Activated CD4-positive, alpha-beta memory T cell treated with anti-CD3 and anti-CD28 coated beads, Interleukin-2, amount 10 ng/mL, durations not matched to agents 7 days and 5 days (primary cell): ENCODE measurements around the gene PTPRC. TPM values are rescaled to one million over a fixed set of nuclear protein-coding genes. Genes with fewer than 3 reads are reported as not detected.

ENCODE experiments used
- CTCF ChIA-PET: fragments of 350-600 bp; sonication (Branson Sonifier 250); formaldehyde crosslinking; loops from one replicate; lab custom pipeline; 2021; ENCODE audit warnings: antibody characterized with exemption, inconsistent platforms; lab: Charles Lee
- POLR2A ChIA-PET: fragments of 350-600 bp; sonication (Branson Sonifier 250); formaldehyde crosslinking; loops from one replicate; lab custom pipeline; 2021; ENCODE audit warnings: antibody characterized with exemption; lab: Charles Lee
- DNase-seq: peaks from one replicate; pipeline ENCODE4 v3.0.0-alpha.2; 2020
- H3K27ac Mint-ChIP-seq: one replicate; pipeline ENCODE4 v1.8.0; 2021; ENCODE audit warnings: mild to moderate bottlenecking, mixed read lengths
- H3K27me3 Mint-ChIP-seq: one replicate; pipeline ENCODE4 v1.8.0; 2021; ENCODE audit warnings: mixed read lengths
- H3K36me3 Mint-ChIP-seq: one replicate; pipeline ENCODE4 v1.8.0; 2021; ENCODE audit warnings: low read depth, mixed read lengths
- H3K4me1 Mint-ChIP-seq: one replicate; pipeline ENCODE4 v1.8.0; 2021; ENCODE audit warnings: mixed read lengths
- H3K4me3 Mint-ChIP-seq: one replicate; pipeline ENCODE4 v1.8.0; 2021; ENCODE audit warnings: mild to moderate bottlenecking, mixed read lengths
- H3K9me3 Mint-ChIP-seq: one replicate; pipeline ENCODE4 v1.8.0; 2021; ENCODE audit warnings: mixed read lengths
- total RNA-seq, 2 experiments: library from RNA; stranded (reverse); gene quantifications; one replicate each; pipeline ENCODE4 v1.2.3, GENCODE V29; 2021

Gene PTPRC
- total RNA-seq, 2 experiments from 2014 or later: 724 to 731 TPM

GRCh38 chr1:198678301-198678836, 39.5 kb downstream of the PTPRC start:
- Mint-ChIP-seq H3K27me3 (no peaks in the 10 kb centered on the region), H3K27ac (peak overlapping the region; percentile 92), H3K4me3 (peak overlapping the region; percentile 65), H3K4me1 (peaks cover 84% of the 10 kb centered on the region), H3K36me3 (peaks cover 65% of the 10 kb centered on the region), H3K9me3 (no peaks in the 10 kb centered on the region)
- ChIA-PET CTCF (interaction anchor here (1.0 to 6.4 kb wide), 6 partner anchors 9 to 155 kb away, joined by 3 to 38 read pairs (median 6); partner anchors contain the start of gene PTPRC), POLR2A (interaction anchor here (1.1 to 12.6 kb wide), 7 partner anchors 9 to 159 kb away, joined by 3 to 288 read pairs (median 228); partner anchors contain the start of gene PTPRC)
- peak; percentile 48 for DNase-seq

GRCh38 chr1:198678901-198679329, 40.1 kb downstream of the PTPRC start:
- Mint-ChIP-seq H3K4me3 (peak overlapping the region; percentile 65), H3K9me3 (no peaks in the 10 kb centered on the region), H3K36me3 (peaks cover 66% of the 10 kb centered on the region), H3K27me3 (no peaks in the 10 kb centered on the region), H3K4me1 (peaks cover 85% of the 10 kb centered on the region), H3K27ac (peak overlapping the region; percentile 92)
- CTCF ChIA-PET: interaction anchor here (0.6 to 6.4 kb wide), 7 partner anchors 10 to 258 kb away, joined by 3 to 38 read pairs (median 6); partner anchors contain the start of gene PTPRC
- DNase-seq: peak; percentile 50
- POLR2A ChIA-PET: interaction anchor here (0.7 to 12.6 kb wide), 12 partner anchors 9 to 521 kb away, joined by 3 to 288 read pairs (median 24); partner anchors contain the start of gene PTPRC

DNA sequence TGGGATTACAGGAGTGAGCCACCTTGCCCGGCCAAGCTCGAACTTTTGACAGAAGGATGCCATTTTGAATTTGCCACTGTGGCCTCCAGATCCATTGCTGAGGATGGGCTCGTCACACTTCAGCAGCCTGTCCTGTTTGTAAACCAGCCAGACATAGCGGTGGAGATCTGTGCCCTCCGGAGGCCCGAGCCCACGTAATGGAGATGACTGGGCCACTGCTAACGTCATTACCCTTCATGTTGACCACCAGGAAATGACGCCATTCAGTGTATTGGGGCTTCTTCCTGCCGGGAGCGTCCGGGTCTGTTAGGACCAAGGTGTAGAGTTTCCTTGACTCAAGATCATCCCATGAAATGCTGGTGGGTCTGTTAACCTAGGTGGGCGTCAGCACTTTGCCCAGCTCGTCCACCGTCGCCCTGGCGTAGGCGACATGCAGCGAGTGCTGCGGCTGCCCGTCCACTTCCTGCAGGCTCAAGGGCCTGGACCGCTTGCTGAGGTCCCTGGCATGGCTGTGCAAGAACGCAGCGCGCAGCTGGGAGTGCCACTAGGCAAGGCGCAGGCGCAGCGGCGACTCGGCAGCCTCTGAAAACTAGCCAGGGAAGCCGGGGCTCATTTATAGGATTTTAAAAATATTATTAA, 40.8 kb downstream of the PTPRC start:
- H3K4me3 Mint-ChIP-seq: peak overlapping the region; percentile 65
- peaks cover 86% of the 10 kb centered on the region for H3K4me1 Mint-ChIP-seq
- no peaks in the 10 kb centered on the region for H3K27me3 Mint-ChIP-seq
- ChIA-PET POLR2A (interaction anchor here (0.7 to 12.6 kb wide), 13 partner anchors 10 to 521 kb away, joined by 3 to 288 read pairs (median 15); partner anchors contain the start of gene PTPRC), CTCF (interaction anchor here (0.7 to 6.4 kb wide), 8 partner anchors 10 to 157 kb away, joined by 3 to 38 read pairs (median 6); partner anchors contain the start of gene PTPRC)
- H3K9me3 Mint-ChIP-seq: no peaks in the 10 kb centered on the region
- peaks cover 64% of the 10 kb centered on the region for H3K36me3 Mint-ChIP-seq
- peak overlapping the region; percentile 92 for H3K27ac Mint-ChIP-seq
- peak; percentile 73 for DNase-seq

DNA sequence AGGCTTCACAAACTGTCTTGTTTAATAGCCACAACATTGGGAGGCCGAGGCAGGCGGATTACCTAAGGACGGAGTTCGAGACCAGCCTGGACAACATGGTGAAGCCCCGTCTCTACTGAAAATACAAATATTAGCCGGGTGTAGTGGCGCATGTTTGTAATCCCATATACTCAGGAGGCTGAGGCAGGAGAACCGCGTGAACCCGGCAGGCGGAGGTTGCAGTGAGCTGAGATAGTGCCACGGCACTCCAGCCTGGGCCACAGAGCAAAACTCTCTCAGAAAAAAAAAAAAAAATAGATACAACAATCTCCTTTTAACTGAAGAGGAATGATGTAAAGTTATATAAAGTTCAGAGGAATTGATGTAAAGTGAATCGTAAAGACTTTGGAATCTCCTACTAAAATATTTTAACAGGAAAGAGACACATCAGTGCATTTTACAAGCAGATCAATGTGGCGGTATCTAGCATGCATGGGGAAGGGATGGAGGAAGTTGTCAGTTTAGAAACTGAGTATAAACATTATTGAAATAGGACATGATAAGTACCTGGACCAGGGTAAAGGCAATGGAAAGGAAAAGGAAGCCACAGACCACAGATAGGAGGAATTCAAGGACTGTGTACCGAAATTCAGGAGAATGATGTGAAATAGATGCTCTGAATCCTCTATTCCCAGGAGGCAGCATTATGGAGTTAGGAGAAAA, 41.5 kb downstream of the PTPRC start:
- DNase-seq: peak; percentile 38
- Mint-ChIP-seq H3K36me3 (peaks cover 62% of the 10 kb centered on the region), H3K4me3 (peak overlapping the region; percentile 65), H3K27me3 (no peaks in the 10 kb centered on the region), H3K27ac (peak overlapping the region; percentile 92), H3K9me3 (no peaks in the 10 kb centered on the region), H3K4me1 (peaks cover 86% of the 10 kb centered on the region)
- ChIA-PET CTCF (interaction anchor here (1.0 to 6.4 kb wide), 5 partner anchors 11 to 160 kb away, joined by 3 to 38 read pairs (median 7); partner anchors contain the start of gene PTPRC), POLR2A (interaction anchor here (2.0 to 12.6 kb wide), 14 partner anchors 10 to 522 kb away, joined by 5 to 288 read pairs (median 36); partner anchors contain the start of gene PTPRC)

DNA sequence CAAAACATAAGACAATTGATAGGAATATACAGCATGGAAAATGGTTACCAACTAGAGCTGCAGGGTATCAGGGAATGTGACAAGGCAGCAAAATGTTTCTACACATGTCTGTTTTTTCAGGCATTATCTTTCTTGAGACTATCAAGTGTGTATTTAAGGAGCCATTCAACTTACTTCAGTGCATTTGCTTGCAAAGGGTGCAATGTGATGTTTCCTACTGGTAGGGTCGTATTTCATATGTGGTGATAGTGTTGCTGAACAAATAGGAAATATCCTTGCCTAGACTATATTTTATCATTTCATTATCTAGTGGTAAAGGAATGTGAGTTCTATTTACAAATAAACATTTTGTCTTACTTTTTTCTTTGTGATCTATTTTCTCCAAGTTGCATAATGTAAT, 42.4 kb downstream of the PTPRC start:
- DNase-seq: no peak
- CTCF ChIA-PET: interaction anchor here (0.8 to 6.4 kb wide), 9 partner anchors 12 to 161 kb away, joined by 3 to 38 read pairs (median 7); partner anchors contain the start of gene PTPRC
- Mint-ChIP-seq H3K4me3 (peak overlapping the region; percentile 58), H3K9me3 (no peaks in the 10 kb centered on the region), H3K27ac (peak overlapping the region; percentile 94), H3K4me1 (peaks cover 86% of the 10 kb centered on the region), H3K27me3 (no peaks in the 10 kb centered on the region), H3K36me3 (peaks cover 59% of the 10 kb centered on the region)
- POLR2A ChIA-PET: interaction anchor here (0.8 to 12.6 kb wide), 26 partner anchors 10 to 906 kb away, joined by 3 to 288 read pairs (median 10); partner anchors contain the start of genes C1orf53, DENND1B and PTPRC

DNA sequence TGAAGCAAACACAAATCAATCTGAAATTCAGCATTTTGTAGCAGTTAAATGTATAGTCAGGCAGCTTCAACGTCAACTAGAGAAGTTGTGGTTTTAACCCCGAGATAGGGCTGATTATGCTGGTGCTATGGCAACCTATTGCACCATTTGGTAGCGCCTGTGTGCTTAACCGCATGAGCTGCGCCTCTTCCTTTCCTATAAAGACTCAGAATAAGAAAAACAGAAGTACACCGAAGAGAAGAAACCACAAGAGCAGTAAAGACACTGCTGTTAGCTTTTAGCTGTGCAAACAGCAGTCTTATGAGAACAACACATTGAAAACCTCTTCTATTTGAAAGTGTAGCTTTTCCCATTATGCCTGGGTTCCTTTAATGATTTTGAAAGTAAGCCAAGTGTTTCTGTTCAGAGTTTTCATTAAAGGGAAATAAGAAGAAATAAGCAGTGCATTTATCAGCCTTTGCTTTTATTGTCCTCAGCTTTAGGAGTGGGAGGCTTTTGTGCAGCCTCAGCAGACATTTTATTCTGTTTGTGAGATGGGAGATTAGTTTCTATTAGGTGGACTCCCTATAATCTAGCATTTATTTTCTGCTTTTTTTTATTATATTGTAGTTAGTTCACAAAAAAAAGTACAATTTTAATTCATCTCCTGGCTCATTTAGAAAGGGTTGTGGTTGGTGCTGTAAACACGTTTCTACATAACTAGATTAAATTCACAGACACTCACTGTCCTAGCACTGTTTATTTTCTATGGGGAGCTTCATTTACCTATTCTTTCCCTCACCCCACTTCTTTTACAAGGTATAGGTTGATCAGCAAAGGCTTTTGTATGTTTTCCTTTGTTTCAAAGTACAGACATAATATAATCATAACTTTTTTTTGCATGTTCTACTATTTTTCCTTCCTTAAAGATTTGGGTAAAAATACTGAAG, 43.3 kb downstream of the PTPRC start:
- ChIA-PET CTCF (interaction anchor here (0.8 to 6.4 kb wide), 11 partner anchors 12 to 217 kb away, joined by 3 to 38 read pairs (median 6); partner anchors contain the start of gene PTPRC), POLR2A (interaction anchor here (0.7 to 12.6 kb wide), 32 partner anchors 9 to 906 kb away, joined by 3 to 288 read pairs (median 8); partner anchors contain the start of genes C1orf53, DENND1B, NEK7 and PTPRC)
- H3K36me3 Mint-ChIP-seq: peaks cover 59% of the 10 kb centered on the region
- H3K4me3 Mint-ChIP-seq: peak overlapping the region; percentile 58
- H3K27ac Mint-ChIP-seq: peak overlapping the region; percentile 94
- no peaks in the 10 kb centered on the region for H3K27me3 Mint-ChIP-seq
- DNase-seq: peak; percentile 90
- peaks cover 85% of the 10 kb centered on the region for H3K4me1 Mint-ChIP-seq
- H3K9me3 Mint-ChIP-seq: no peaks in the 10 kb centered on the region

DNA sequence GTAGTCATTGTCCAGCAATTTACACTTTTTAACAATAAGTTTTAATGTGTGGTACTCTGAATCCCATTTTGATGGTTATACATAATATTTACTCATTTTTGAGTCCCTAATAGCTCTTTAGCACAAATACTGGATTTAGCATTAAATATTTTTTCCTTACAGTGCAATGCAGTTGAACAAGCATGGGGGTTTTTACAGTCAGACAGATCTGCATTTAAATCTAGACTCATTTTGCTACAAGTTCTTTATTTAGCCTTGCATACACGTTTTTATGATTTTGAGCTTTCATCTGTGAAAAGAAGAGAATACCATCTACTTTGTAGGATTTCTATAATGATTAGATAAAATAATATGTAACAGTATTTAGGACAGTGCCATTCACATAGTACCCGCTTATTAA, 44.0 kb downstream of the PTPRC start:
- H3K4me3 Mint-ChIP-seq: peak overlapping the region; percentile 58
- no peaks in the 10 kb centered on the region for H3K9me3 Mint-ChIP-seq
- peaks cover 57% of the 10 kb centered on the region for H3K36me3 Mint-ChIP-seq
- no peak for DNase-seq
- peak overlapping the region; percentile 94 for H3K27ac Mint-ChIP-seq
- ChIA-PET CTCF (interaction anchor here (0.8 to 6.4 kb wide), 7 partner anchors 13 to 160 kb away, joined by 3 to 38 read pairs (median 7); partner anchors contain the start of gene PTPRC), POLR2A (interaction anchor here (0.7 to 12.6 kb wide), 28 partner anchors 8 to 526 kb away, joined by 3 to 288 read pairs (median 8); partner anchors contain the start of genes NEK7 and PTPRC)
- peaks cover 84% of the 10 kb centered on the region for H3K4me1 Mint-ChIP-seq
- H3K27me3 Mint-ChIP-seq: no peaks in the 10 kb centered on the region

DNA sequence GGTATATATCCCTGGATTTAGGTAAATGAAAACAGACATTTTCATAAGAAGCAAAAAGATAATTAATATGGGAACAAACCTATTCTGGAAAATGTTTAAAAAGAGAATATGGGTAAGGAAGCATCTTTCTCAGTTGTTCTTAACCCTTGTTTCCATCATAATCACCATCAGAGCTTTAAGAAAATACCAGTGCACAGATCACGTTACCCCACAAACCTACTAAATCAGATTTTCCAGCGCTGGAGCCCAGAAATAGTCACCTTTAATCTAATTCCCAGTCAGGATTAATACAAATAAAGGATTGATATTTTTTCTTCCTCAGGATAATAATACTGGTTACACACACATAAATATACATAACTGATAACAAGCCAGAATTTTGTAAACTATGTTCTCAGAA, 44.6 kb downstream of the PTPRC start:
- ChIA-PET POLR2A (interaction anchor here (0.7 to 12.6 kb wide), 18 partner anchors 14 to 527 kb away, joined by 3 to 288 read pairs (median 18); partner anchors contain the start of genes NEK7 and PTPRC), CTCF (interaction anchor here (1.0 to 6.4 kb wide), 4 partner anchors 14 to 62 kb away, joined by 4 to 38 read pairs (median 26); partner anchors contain the start of gene PTPRC)
- H3K36me3 Mint-ChIP-seq: peaks cover 51% of the 10 kb centered on the region
- H3K4me1 Mint-ChIP-seq: peaks cover 84% of the 10 kb centered on the region
- peak overlapping the region; percentile 94 for H3K27ac Mint-ChIP-seq
- H3K4me3 Mint-ChIP-seq: peak overlapping the region; percentile 58
- no peaks in the 10 kb centered on the region for H3K9me3 Mint-ChIP-seq
- DNase-seq: no peak
- no peaks in the 10 kb centered on the region for H3K27me3 Mint-ChIP-seq

DNA sequence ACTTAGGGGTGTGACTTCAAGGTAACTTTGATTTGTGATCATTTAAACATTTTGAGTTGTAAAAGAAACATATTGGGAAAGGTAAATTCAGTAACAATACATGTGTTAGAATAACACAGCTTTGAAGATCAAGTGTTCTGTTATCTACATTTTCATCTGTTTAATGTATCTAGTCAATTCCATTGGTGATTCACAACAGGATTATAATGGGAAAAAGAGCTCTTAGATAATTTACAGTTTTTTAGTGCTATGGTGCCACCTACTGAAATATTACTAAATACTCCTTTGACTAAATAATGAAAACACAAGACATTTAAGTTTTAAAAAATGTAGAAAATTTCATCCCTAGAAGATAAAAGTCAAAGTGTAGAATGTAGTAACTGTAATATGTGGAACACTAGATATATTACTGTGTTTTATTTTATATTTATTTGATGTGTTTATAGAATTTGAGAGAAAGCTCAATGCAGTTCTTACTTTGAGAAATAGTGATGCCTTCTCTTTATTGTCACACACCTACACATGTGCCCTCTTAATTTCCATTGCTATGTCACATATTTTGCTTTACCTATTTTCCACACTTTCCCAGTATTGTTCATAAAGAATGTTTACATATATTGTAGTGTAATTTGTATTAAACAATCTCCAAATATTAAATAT, 47.4 kb downstream of the PTPRC start:
- Mint-ChIP-seq H3K27me3 (no peaks in the 10 kb centered on the region), H3K36me3 (peaks cover 50% of the 10 kb centered on the region), H3K4me1 (peaks cover 88% of the 10 kb centered on the region), H3K9me3 (no peaks in the 10 kb centered on the region), H3K4me3 (peak overlapping the region; percentile 50), H3K27ac (peak overlapping the region; percentile 60)
- ChIA-PET CTCF (interaction anchor here (0.7 to 1.8 kb wide), 15 partner anchors 9 to 629 kb away, joined by 3 to 8 read pairs (median 3); no protein-coding TSS in a partner anchor), POLR2A (interaction anchor here (0.7 to 11.8 kb wide), 10 partner anchors 9 to 528 kb away, joined by 3 to 251 read pairs (median 5); partner anchors contain the start of gene PTPRC)
- DNase-seq: no peak

- no peak overlapping the region for H3K4me3 Mint-ChIP-seq
- H3K27me3 Mint-ChIP-seq: no peaks in the 10 kb centered on the region
- ChIA-PET CTCF (interaction anchor here (1.8 kb wide), 1 partner anchor 8 kb away, joined by 3 read pairs; no protein-coding TSS in a partner anchor), POLR2A (interaction anchor here (1.1 to 11.8 kb wide), 5 partner anchors 14 to 66 kb away, joined by 3 to 251 read pairs (median 228); no protein-coding TSS in a partner anchor)
- DNase-seq: no peak
- peaks cover 87% of the 10 kb centered on the region for H3K4me1 Mint-ChIP-seq
- H3K36me3 Mint-ChIP-seq: peaks cover 58% of the 10 kb centered on the region
- no peaks in the 10 kb centered on the region for H3K9me3 Mint-ChIP-seq
- no peak overlapping the region for H3K27ac Mint-ChIP-seq
Measured at GRCh38 chr1:198687429-198687828, 48.6 kb downstream of the PTPRC start.
